Endometrial microvascular endothelial cells (primary cell): ENCODE results near the gene JMJD8. TPM values are rescaled to one million over a fixed set of nuclear protein-coding genes. Genes with fewer than 3 reads are reported as not detected.
"Not testable (repeated sequence)": the region's sequence is repeated elsewhere in the genome, so short reads cannot be mapped to it uniquely, and the experiment has no call there.

Source experiments
- in situ Hi-C: cut with HindIII; loops from 2 replicates; pipeline ENCODE4 v1.10.0; 2017; ENCODE audit warnings: low sequenced_read_pairs, low pct_unique_long_range_greater_than_20kb; ENCODE audit errors: inconsistent ontology term
- total RNA-seq: library from RNA; depleted of rRNA; stranded (reverse); fragments of >200 nt; gene quantifications from one replicate; pipeline ENCODE4 v1.2.3, GENCODE V29; 2015; ENCODE audit errors: inconsistent ontology term

JMJD8 gene
- total RNA-seq, 1 donor from 2014 or later: 68.2 TPM

DNA sequence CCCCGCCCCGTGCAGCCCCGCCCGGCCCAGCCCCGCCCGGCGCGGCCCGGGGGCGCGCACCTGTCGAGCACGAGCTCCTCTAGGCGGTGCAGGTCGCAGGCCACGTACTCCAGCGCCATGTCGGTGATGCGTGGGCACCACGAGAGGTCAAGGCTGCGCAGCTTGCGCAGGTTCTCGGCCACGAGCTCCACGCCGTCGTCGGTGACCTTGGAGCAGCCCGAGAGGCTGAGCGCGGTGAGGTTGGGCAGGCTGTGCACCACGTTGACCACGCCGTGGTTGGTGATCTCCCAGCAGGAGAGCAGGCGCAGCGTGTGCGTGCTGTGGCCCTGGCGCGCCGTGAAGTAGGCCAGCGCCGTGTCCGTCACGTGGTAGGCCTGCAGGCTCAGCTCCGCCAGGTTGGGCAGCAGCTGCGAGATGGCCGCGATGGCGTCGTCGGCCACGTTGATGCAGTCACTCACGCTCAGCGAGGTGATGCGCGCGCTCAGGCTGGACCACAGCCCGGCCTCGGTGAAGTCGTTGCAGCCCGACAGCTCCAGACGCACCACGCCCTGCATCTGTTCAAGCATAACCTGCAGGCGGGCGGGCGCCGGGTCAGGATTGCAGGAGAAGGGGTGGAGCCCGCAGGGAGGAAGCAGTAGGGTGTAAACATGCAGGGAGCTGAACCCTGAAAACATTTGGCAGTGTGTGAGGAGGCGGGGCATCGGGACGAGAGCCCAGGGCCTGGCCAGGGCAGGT is 11.4 kb upstream of the JMJD8 start:
- in situ Hi-C loops: no loop called here

DNA sequence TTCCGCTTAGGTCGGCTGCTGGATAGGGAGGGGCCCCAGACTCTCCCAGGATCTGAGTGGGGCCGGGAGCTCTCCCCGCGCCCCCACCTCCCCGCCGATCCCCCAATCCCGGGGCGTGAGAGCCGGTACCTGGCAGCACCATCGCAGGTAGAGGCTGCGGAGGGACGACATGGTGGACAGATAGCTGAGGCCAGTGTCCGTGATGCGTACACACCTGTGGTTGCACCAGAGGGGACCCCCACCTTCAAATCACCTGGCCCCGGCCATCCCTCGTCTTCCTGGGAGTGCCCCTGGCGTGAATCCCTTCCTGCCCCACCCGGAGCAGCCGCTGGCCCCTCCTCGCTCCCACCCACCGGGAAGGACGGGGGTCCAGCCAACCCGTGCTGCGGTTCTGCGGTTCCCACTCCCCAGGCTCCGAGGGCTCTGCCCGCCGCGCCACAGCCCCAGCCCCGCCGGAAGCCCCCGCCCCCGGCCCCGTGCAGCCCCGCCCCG is 10.8 kb upstream of the JMJD8 start:
- in situ Hi-C loops: no loop called here

DNA sequence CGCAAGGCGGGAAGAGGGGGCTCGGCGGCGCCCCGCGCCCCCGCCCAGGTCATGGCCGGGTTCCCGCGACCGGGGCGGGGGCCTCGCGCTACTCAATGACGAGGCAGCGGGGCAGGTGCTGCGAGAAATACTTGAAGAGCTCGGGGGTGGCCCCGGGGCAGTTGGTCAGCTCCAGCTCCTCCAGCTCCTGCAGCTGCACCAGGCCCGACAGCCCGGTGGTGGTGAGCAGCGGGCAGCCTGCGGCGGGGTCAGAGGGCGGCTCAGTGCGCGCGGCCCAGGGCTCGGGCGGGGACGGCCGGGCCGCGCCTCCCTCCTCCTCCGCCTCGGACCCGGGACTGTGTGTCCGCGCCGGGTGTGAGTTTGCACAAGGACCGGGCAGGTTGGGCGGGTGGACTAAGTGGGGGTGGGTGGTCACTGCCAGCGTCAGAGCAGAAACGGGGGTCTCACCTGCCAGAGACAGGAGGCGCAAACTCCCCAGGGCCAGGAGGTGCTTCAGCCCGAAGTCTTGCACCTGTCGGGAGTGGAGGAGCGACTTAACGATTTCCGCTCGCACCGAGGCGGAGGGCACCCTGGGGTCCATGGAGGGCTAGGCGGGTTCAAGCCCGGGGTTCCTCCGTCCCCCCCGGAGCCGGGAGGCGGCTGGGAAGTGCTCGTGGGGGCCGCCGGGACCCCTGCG is 10.2 kb upstream of the JMJD8 start:
- in situ Hi-C loops: no loop called here

DNA sequence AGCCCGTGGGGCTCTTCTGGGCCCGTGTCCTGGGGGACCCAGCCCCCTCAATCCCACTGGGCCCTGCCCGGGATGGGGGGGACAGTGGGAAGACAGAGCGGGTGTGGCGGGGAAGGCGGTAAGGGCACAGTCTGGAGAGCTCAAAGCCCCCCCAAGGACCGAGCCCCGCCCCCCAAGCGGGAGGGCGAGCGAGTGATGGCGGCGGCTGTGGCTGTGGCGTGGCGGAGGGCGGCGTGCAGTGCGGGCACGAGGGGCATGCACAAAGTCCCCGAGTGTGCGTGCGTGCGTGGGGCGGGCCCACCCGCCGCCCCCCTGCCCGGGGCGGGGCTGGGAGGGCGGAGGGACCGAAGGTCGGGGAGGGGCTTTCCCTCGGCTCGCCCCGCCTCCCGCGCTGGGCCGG is 9.6 kb upstream of the JMJD8 start:
- in situ Hi-C loops: no loop called here

DNA sequence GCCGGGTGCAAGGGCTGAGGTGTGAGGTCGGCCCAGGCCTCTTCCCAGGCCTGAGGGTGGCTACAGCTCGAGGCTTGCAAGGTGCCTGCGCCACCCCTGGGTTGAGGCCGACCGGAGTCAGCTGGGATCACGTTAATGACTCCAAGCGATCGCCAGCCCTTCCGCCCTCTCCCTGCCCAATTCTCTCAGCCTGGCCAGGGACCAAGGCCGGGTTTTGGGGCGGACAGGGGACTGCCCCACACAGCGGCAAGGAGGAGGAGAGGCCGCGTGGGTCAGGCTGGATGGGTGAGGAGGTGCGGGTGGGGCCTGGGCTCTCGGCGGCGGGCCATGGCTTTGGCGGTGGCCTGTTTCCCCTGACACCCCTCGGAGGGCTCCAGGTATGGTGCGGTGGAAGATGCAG is 9.2 kb upstream of the JMJD8 start:
- in situ Hi-C loops: no loop called here

DNA sequence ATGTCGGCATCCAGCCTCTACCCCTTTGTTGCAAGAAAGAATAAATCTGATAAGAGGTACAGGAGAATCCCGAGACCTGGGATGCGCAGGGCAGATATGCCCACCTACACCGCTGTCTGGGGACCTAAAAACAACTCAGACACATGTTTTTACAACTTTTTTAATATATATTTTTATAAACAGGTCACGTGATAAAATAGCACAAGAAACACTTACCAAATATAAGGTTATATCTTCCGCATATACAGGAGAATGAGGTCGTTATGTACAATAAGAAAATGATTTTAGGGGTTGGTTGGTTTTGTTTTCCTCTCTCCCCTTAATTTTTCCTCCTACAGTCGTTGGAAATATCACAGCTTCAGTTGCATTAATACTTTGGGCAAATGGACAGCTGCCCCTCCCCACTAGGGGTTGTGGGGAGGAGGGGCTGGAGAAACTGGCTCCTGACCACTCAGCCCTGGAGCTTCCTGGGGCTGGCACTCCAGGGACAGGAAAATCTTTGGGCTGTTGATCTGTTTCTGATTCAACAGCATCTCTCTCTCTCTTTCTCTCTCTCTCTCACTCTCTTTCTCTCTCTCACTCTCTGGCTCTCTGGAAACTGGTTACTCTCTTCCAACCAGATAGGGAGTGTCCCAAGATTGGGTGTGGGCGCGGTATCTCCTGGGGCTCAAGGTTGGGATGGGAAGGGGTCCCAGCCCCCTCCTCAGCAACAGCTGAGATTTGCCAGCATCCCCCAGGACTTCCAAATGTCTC is 8.4 kb upstream of the JMJD8 start:
- in situ Hi-C loops: no loop called here

DNA sequence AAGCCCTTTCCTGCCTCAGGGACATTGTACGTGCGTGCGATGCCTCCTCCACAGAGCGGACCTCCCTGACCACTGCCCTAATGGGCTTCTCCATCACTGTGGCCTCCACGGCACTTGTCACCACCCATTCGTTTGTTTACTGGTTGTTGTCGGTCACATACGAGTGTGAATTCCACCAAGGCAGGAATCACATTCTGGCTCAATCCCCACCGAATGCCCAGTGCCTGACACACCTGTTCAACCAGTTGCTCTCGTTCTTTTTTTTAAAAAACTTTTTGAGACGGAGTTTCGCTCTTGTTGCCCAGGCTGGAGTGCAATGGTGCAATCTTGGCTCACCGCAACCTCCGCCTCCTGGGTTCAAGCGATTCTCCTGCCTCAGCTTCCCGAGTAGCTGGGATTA is 7.1 kb upstream of the JMJD8 start:
- in situ Hi-C loops: not testable (repeated sequence)

DNA sequence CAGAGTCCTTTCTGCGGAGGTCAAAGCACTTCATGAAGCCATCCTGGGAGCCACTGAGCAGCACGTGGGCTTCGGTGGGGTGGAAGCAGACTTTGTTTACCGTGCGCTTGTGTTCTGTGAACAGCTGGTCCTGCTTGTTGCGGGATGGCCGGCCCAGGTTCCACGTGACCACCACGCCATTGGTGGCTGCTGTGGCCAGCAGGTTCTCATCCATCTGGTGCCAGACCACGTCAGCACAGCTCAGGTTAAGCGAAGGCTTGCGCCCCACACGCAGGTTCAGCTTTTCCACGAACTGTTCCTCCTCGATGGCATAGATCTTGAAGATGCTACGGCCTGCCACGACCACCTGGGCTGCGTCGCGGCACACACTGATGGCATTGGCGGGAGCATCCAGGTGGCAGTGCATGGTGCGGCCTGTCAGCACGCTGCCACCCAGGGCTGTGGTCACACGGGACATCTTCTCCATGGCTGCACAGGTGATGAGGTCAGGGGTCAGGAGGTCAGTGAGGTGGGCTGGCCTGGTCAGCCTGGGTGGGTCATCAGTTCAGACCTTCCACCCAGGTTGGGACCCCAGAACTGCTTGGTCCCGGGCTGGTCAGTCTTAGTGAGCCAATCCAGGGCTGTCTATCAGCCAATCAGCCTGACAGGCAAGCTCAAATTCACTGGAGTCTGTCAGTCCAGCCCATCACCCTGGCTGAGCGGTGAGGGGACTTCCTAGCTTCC is 5.2 kb upstream of the JMJD8 start:
- in situ Hi-C loops: no loop called here

DNA sequence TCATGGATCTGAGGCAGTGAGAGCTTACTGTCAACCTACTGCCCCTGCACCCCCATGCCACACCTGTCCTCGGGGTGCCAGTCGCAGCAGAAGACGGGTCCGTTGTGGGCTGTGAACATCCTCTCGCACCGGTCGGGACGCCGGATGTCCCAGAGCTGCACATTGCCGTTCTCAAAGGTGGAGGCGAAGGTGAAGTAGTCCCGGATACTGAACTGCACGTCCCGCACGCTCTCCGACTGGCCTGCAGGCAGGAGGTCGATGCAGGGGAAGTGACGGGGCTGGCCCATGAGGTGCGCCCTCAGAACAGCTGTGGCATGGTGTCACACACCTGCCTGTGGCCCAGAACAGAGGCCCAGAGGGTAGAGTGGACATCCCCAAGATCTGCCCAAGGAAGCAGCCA is 3.4 kb upstream of the JMJD8 start:
- in situ Hi-C loops: no loop called here

DNA sequence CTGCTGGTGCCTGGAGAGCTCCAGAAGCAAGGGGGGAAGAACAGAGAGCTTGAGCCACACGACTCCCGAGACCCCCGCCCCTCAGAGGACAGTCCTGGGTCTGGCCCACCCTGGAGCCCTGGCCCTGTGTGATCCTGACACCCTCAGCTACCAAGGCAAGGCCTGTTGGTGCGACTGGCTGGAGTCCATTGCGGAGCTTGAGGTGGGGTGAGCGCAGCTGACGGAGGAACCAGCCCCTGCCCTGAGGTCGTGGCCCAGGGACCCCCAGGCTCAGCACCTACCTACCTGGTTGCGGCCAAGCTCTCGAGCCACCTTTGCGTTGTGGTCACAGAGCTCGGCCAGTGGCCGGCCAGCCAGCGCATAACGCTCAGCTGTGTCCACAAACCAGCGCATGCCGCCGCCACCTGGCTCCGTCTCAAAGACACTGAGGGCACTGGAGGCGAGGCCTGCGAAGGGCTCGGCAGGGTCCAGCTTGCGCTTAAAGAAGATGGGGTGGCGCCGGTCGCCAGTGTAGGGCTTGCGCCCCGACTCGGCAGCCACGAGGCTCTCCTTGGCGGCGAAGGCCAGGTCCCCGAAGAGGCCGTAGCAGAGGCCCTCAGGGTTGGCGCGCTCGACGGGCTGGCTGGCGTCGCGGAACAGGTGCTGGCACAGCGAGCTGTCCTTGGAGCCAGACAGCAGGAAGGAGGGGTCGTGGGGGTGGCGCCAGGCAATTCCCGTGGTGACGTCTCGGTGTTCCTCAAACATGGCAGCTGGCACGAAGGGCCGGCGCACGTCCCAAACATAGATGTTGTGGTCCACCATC is 2.5 kb upstream of the JMJD8 start:
- in situ Hi-C loops: no loop called here

DNA sequence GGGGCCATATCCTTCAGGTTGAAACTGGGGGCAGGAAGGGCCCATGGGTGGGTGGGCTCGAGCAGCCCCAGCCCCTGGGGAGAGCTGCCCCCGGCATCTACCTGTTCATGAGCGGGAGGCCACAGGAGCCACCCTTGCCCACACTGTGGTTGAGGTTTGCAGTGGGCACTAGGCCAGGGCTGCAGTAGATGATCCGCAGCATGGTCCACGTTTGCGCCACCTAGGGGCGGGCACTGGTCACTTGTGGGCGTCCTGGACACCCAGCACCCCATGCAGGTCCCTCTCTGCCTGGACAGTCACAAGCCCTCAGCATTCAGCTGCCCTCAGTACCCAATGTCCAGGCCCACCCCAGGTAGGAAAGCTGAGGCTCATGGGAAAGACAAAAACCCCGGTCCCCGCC is 1.8 kb upstream of the JMJD8 start:
- in situ Hi-C loops: no loop called here

DNA sequence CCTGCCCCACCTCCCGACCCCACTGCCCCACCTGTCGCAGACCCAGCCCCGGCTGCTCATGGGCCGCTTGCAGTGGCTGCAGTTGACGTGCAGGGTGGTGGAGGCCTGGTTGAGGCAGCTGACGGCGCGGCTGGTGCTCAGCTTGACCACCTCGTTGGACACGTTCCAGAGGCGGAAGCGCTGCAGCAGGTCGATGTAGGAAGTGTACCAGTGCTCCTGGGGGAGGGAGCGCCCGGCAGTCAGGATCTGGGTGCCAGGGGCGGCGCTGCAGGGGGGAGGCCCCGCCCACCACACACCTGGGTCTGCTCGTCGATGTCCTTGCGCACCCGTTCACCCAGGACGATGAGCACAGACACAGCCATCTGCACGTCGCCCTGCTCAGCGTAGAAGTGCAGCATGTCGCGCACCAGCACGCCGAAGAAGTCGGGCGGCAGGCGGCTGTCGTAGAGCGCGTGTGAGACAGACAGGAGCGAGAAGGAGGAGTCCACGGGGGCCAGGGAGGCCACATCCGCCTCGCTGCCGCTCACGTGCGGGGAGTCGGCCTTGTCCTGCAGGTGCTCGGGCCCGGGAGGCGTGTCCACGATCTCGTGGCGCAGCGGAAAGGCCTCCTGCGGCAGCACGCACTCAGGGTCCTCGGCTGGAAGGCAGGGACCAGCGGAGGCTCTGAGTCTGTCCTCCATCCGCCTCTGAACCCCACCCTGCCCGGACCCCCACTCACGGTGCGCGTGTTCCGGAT is 995 bp upstream of the JMJD8 start:
- in situ Hi-C loops: no loop called here

DNA sequence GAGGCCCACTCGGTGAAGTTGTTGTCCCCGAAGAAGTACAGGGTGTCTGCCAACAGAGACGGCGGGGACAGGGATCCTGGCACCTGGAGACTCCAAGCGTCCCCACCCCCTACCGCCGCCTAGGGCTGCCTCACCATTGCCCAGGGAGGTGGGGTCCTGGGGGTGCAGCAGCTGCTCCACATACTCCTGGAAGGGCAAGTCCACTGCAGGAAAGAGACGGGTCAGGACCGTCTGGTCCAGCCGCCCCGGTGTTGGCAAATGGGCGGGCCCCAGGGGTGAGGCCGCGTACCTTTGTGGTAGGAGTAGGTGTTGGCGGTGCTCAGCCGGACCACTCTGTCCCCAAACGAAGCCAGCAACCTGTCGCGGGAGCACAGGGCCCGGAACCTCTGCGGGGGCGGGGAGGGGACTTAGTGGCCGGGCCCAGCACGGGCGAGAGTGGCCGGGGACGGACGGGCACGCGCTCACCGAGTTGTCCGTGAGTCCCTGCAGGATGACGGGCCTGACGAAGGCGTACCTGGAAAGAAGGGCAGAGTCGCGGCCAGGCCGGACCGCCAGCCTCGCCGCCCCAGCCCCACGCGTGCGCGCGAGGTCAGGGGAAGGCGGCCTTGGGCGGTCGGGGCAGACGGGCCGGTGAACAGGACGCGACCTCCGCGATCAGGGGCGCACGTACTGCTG is 601 bp downstream of the JMJD8 start:
- in situ Hi-C loops: no loop called here

DNA sequence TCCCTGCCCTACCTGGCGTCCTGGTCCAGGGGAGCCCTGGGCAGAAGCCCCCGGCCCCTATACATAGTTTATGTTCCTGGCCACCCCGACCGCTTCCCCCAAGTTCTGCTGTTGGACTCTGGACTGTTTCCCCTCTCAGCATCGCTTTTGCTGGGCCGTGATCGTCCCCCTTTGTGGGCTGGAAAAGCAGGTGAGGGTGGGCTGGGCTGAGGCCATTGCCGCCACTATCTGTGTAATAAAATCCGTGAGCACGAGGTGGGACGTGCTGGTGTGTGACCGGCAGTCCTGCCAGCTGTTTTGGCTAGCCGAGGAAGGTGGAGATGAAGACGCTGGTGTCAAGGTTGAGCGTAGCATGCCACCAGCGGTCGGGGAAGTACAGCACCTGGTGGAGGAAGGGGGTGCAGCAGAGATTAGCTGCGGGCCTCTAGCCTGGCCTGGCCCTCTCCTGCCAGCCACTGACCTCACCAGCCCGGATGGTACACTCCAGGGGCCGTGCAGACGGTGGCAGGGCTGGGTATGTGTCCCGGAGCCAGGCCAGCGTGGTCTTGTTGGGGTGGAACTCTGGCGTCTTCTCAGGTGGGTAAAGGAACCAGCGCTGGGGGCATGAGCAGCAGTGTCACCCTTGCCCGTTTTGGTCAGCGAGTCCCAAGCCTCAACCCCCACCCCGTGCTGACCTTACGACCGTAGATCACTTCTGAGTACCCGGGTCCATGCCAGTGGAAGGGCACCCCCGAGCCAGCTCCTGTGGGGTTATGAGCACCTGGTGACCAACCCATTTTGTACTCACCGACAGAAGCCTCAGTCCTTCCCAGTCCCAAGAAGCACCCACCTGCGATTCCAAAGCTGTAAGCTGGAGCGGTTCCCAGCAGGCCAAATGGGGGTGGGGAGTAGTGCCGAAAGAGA is 1.4 kb downstream of the JMJD8 start:
- in situ Hi-C loops: no loop called here

DNA sequence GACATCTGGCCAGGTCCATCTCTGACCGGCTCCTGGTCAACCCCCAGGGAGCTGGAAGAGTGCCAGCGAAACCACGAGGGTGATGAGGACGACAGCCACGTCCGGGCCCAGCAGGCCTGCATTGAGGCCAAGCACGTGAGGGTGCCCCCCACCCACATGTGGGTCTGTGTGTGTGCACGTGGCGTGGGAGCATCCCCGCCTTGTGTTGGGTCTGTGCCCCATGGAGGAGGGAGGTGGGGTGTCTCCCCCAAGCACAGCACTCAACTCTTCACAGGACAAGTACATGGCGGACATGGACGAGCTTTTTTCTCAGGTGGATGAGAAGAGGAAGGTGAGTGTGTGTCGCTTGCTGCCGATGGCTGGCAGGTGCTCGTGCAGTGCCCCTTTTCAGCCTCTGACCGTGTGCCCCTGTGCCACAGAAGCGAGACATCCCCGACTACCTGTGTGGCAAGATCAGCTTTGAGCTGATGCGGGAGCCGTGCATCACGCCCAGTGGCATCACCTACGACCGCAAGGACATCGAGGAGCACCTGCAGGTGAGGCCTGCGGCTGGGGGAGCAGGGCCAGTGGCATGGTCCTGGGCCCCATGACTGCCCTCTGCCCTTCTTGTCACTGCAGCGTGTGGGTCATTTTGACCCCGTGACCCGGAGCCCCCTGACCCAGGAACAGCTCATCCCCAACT is 2.2 kb downstream of the JMJD8 start:
- in situ Hi-C loops: no loop called here
